Cortex of kidney (tissue), 1 donor: ENCODE measurements around the gene UVRAG.
"Not testable (repeated sequence)": the region's sequence is repeated elsewhere in the genome, so short reads cannot be mapped to it uniquely, and the experiment has no call there.

Source experiments
- DNase-seq: peaks from one replicate; lab custom pipeline; 2025; lab: John Stamatoyannopoulos, UW

Gene UVRAG

DNA sequence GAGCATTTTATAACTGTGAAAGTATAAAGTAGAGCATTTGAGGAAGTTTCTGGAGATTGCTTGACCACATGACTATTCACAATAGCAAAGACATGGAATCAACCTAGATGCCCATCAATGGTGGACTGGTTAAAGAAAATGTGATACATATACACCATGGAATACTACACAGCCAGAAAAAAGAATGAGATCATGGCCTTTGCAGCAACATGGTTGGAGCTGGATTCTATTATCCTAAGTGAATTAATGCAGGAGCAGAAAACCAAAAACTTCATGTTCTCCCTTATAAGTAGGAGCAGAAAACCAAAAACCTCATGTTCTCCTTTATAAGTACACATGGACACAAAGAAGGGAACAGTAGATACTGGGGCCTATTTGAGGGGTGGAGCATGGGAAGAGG, 30.3 kb downstream of the UVRAG start:
- DNase-seq = no peak

DNA sequence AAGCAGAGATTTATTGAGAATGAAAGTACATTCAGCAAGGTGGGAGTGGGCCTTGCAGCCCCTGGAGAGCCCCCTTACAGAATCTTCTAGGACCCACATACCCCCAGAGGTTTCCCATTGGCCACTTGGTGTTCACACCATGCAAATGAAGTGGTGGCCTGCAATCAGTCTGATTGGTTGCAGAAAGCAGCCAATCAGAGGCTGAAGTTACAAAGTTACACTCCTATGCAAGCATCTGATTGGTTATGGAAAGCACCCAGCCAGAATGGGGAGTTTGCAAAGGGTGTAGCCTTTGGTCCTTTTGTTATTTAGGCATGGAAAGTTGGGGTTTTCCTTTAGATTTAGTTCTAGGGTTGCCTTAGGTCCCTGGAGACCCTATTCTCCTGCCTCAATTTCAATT, 34.9 kb downstream of the UVRAG start:
- no peak for DNase-seq

DNA sequence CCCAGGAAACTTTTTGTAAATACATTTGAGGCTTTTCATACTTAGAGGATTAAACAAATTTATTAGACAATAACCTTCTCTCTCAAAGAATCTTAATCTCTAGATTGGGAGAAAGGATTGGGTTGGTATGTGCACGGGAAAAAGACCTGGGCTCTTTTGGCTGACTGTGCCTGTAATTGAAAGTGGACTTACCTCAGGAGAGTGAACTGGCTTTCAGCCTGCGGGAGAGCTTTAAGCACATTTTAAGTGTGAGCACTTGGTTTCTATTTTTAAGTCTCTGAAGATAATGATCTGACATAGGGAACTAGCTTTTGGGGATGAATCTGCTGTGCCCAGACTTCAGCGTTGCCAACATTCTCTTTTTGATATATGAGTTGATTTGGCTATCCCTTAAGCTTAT, 35.8 kb downstream of the UVRAG start:
- no peak for DNase-seq

DNA sequence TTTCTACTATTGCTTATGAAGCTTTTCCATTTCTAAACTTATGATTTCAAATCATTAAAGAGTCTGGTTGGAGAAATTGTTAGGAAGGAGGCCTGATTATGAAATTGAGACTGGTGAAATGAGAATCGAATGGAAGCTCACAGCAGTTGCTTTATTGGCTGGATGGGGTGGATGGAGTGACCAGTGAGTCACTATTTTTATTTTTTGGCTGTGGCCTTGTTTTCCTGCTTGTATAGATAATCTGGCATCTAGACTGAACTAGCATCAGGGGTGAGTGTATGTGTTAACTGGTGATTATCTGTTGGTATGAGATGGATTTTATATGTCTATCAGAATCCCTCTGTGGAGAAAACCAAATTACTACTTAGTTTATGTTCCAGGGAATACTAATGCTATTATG, 36.2 kb downstream of the UVRAG start:
- no peak for DNase-seq

DNA sequence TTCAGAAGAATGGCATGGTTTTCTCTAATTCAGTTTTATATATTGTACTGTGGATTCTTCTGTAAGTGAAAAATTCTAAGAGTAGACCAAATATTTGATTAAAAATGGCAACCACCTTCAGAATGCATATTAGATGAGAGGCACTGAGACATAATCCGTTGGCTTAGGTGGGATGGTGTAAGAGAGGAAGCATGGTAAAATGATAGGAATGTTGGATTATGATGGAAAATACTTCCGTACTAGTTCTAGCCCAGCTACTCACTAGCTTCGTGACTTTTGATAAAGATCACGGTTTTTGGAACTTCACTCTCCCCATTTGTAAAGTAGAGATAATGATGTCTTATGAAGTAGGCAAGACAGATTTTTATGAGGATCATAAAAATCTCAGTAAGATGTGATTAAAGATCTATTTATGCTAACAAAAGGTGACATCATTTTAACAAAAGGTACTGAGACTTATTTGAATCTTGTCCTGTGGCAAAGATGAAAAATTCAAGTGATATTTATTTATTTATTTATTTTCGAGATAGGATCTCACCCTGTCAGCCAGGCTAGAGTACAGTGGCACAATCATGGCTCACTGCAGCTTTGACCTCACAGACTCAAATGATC, 37.5 kb downstream of the UVRAG start:
- no peak for DNase-seq

DNA sequence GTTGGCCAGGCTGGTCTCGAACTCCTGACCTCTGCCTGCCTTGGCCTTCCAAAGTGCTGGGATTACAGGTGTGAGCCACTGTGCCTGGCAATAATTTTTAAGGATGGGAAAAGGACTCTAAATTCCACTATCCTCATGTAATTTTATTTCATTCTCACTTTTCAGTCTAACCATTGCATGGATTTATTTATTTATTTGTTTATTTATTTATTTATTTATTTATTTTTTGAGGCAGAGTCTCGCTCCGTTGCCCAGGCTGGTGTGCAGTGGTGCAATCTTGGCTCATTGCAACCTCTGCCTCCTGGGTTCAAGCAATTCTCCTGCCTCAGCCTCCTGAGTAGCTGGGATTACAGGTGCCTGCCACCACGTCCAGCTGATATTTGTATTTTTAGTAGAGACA, 38.6 kb downstream of the UVRAG start:
- DNase-seq = not testable (repeated sequence)

DNA sequence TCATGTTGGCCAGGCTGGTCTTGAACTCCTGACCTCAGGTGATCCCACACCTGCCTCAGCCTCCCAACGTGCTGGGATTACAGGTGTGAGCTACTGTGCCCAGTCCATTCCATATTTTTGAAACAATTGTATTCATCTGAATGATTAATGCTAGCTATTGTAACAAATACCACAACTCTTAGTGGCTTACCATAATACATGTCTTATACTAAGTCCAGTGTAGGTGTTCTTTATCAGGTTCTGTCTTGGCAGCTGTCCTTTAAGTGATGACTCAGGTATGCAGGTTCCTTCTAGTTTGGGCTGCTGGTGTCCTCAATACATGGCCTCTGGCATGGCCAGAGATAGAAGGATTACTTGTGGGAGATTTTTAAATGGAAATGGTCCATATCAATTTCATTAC, 39.0 kb downstream of the UVRAG start:
- DNase-seq = no peak

DNA sequence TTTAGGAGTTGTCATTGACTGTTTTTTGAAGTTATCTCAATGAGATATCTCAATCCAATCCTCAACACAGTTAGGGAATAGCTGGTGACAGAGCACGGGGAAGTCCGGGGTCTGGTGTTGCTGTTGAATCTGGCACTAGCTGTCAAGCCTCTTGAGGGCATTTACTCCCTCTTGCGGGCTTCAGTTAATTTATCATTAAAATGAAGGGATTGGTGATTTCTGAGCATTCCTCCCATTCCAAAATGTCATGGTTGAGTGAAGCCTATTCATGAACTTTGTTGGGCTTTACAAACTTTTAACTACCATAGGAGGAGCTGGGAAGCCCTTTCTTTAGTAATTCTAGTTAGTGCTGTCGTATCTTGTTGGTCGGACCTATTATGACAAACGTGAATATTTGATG, 40.2 kb downstream of the UVRAG start:
- no peak for DNase-seq

DNA sequence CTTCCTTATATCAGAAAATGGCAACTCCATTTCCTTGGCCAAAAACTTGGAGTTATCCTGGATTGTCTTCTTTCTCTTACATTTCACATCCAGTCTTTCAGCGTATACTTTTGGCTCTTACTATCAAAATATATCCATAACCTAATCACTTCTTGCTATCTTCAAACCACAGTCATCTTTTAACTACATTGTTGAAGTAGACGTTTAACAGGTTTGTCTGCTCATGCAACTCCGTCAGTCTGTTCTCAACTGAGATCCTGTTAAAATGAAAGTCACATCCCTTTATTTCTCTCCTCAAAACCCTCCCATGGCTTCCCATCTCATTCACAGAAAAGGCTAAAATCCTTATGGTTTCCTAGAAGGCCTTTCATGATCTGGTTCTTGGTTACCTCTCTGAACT, 41.9 kb downstream of the UVRAG start:
- no peak for DNase-seq

DNA sequence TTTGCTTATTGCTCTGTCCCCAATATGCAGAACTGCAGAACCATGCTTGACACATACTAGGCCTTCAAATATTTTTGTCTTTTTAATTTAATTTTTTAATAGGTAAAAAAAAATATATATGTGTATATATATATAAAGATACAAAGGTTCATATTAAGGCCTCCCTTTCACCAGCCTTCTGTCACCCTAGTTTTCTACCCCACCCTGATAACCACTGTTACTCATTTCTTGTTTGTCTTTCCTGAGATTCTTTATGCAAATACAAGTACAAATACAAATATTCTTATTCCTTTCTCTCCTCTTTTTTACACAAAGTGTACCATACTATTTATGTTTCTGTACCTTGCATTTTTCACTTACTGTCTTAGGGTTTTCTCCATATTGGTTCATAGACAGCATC, 43.0 kb downstream of the UVRAG start:
- DNase-seq = no peak

DNA sequence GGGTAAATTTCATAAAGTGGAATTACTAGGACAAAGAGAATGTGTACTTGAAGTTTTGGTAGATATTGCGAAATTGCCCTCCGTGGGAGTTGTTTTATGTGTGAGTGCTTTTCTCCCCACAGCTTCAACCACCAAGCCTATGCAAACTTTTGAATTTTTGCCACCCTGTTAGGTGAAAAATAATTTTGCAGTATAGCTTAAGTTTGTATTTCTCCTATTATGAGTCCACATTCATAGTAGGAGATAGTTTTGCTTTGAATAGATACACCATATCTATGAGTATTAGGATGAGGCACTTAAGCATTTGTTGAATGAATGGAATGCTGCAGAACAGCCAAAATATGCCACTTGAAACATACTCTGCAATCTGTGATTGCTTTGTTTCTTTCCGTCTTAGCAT, 43.6 kb downstream of the UVRAG start:
- no peak for DNase-seq

DNA sequence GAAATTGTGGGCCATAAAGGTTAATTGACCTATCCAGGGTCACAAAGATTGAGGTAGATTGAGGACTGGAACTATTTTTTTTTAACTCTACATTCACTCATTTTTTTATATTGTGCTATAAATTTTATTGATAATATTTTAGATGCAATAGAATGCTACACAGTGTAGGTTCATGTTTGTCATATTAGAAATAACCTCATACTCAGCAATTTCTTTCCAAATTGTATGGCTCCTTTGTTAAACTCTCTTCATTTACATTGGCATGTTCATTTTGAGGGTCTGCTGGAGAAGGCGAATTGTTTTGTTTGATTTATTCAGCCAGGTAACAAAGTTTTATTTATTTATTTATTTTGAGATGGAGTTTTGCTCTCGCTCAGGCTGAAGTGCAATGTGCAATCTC, 44.6 kb downstream of the UVRAG start:
- DNase-seq = no peak

DNA sequence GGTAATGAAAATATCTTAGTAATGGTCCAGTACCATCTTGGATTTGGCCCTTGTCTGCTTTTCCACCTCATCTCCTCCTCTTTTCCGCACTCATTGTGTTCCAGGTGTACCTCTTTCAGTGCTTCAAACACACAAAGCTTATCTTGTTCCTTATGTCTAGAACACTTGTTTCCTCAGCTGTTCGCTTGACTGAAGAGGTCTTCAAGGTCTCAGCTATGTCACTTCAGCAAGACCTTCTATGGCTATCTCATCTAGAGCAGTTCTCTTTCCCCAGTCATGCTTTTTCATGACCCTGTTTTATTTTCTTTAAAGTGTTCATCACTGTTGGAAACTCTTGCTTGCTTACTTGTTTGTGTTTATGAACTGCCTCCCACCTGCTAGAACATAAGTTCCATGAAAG, 47.4 kb downstream of the UVRAG start:
- no peak for DNase-seq

DNA sequence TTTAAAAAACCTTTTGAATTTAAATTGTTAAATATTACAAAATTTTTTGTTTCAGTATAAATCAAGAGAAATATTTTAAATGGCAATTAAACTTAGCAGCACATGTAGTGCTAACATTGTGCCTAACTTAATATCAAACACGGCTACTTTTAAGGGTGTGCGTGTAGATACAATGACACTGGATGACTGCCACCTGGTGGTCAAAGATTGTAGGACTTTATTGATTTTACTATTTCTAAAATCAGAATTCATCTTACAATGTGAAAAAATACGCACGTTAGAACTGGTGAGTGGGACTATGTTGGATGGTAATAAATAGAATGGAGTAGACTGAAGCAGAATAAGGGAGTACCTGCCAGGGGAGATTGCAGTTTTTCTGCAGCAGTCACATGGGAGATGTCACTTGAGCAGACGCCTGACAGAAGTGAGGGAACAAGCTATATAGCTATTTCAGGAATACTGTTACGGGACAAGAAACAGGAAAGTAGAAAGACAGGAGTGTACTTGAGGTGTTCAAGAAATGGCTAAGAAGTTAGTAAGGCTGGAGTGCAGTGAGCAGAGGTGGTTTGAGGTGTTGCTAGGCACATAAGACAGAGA, 52.9 kb downstream of the UVRAG start:
- no peak for DNase-seq

DNA sequence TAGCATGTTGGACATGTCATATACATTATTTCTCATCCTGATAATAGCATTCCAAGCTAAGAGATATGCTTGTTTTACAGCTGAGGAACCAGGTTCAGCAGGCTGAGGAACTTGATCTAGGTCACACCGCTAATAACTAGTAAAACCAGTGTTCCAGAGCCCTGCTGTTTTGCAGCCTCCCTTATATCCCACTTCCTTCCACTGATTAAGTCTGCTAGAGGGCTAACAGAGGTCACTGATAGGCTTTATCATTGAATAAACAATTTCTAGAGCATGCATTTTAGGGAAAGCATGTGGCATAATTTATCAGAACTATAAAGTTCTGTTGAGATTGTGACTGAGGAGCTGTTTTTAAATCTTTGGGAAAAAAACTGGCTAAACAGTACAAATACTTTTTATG, 54.0 kb downstream of the UVRAG start:
- no peak for DNase-seq

DNA sequence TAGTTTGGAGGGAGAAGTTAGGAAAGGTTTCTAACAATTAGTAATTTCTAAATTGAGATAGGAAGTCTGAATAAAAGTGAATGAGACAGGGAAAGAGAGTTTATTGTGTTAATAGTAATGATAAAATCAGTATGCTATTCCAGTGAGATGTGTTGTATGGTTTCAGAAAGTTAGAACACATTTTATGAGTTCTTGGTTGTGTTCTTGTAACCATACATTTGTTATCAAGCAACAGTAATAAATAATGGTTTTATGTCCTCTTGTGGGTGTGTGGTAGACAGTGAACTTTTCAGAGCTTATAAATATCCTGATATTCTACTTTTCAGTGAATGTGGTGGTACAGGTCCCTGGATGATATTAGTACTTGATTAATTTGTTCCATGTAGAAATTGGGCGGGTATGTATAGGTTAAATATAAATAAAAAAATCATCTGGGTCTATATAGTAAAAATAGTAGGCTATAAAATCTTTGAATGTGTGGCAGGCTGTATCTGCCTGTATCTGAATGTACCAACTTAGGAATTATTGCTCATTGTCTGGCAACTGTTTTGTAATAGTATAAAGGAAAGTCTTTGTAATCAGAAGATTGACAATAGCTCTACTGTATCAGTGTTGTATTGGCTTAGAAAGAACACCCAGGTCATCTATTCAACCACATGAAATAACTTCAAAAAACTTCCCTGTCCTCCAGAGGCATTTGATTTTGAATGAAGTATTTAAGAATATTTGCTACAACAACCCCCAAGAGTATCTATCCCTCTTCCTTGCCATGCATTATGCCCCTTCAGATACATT, 54.8 kb downstream of the UVRAG start:
- DNase-seq = no peak

DNA sequence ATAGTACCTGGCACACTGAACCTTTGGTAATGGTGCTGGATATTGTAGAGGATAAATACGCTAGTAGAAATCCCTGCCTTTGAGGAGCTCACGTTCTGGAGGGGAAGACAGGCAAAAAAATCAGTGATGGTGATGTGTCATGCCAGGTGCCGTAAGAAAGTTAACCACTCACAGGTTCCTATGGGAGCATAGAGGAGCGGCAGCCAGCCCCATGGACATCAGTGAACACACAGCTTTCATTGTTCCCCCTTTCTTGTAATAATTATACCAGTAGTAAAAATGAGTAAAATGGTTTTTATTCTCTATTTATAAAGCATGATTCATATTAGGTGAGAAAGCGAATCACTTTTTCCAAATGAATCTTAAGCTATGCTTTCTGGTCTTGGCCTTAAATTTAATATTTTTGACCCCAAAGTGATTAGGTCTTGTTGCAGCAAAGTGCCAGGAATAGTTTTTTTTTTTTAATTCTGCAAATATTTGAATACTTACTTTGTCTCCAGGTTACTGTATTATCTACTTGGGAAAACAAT, 57.9 kb downstream of the UVRAG start:
- DNase-seq = no peak

DNA sequence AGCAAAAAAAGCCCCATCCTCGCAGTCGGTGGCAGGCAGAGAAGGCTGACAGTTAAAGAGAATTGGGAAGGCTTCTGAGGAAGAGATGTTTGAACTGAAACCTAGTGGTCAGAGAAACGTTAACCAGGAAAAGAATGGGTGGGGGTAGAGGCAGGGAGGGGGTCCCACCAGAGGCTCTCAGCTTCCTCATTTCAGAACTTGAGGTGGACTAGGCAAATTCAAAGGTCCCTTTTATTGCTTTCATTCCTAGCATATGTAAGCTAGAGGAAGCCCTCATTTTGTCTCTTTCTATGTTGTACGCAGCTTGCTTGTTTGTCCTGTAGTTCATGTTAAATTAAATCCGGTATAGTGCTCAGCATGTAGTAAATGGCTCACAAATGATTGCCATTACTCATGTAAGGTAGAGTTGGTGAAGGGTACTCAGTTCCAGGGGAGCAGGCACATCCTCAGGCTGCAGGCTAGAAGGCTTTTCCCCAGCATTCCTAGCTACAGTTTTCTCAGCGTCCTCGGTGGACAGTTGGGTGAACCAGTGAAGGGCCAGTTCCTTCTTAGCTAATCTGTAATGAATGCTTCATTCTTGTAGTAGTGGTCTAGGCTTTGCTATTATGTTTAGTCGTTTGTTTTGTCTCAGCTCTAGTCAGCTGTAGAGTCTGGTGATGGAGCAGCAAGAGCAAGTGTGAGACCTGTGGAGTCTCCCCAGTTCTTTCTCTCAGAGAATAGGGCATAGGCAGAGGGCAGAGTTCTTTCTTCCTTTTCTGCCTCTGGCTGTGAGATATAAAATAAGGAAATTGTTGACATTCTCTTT, 58.6 kb downstream of the UVRAG start:
- no peak for DNase-seq

DNA sequence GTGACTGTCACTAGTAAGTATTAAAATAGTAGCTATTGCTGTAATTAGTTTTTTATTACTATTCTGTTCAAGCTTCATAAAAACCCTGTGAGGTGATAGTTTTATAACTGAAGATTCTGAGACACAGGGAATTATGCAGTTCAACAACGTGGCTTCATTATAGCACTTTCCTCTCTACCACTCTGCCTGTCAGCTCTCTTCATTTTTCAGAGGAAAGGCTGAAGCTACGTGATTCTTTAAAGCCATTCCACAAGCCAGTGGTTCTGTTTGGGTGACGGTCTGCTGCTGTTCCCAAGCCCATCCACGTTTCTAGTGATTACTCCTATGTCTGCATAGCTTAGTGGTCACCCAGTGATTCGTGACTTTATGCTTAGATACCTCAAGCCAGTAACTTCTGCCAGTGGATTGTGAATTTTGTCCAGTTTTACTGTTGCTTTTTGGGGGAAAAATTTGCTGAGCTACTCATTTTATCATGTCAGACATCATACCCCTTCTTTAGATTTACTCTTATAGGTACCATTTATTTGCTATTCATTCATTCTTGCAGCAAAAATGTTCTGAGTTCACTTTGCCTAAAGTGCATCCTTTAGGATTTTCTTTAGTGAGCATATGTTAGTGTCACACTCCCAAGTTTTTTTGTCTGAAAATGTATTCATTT, 59.8 kb downstream of the UVRAG start:
- DNase-seq = no peak

DNA sequence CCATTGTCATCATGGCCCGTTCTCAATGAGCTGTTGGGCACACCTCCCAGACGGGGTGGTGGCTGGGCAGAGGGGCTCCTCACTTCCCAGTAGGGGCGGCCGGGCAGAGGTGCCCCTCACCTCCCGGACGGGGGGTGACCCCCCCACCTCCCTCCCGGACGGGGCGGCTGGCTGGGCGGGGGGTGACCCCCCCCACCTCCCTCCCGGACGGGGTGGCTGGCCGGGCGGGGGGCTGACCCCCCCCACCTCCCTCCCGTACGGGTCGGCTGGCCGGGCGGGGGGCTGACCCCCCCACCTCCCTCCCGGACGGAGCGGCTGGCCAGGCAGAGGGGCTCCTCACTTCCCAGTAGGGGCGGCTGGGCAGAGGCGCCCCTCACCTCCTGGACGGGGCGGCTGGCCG, 62.3 kb downstream of the UVRAG start:
- DNase-seq = not testable (repeated sequence)

DNA sequence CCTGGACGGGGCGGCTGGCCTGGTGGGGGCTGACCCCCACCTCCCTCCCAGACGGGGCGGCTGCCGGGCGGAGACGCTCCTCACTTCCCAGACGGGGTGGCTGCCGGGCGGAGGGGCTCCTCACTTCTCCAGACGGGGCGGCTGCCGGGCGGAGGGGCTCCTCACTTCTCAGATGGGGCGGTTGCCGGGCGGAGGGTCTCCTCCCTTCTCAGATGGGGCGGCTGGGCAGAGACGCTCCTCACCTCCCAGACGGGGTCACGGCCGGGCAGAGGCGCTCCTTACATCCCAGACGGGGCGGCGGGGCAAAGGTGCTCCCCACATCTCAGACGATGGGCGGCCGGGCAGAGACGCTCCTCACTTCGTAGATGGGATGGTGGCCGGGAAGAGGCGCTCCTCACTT, 62.9 kb downstream of the UVRAG start:
- not testable (repeated sequence) for DNase-seq

DNA sequence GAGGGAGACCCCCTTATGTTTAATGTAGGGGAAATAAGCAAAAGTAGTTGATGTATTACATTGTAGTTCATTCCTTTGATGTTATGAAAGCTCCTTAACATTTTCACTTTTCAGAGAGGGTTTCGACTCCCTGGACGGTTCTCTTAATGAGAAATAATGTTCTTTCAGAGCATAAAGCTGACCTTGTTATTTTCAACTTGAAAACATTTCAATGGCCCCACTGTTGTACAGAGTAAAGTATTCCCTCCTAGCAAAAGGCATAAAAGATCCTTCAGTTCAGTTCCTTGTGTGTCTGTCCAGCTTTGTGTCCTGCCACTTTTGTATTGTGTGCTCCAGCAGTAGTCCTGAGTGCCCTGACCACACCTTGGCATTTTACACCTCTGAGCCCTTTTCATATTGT, 63.9 kb downstream of the UVRAG start:
- no peak for DNase-seq
